Ascending aorta (tissue), 2 donors: ENCODE data around the gene HSP90AB1. TPM values are rescaled to one million over a fixed set of nuclear protein-coding genes. Genes with fewer than 3 reads are reported as not detected.

Source experiments
- DNase-seq, 2 donors: peaks; one replicate each; pipeline ENCODE4 v3.0.0-alpha.2; 2019; ENCODE audit warnings: low spot score in 2 of 2
- H3K27ac ChIP-seq, 2 donors: fragments of 200-600 bp; sonication (generic); one replicate each; pipeline ENCODE4 v1.5.1; 2016 to 2017; ENCODE audit warnings: mild to moderate bottlenecking in 1 of 2
- H3K27me3 ChIP-seq: fragments of 200-600 bp; sonication (generic); one replicate; pipeline ENCODE4 v1.5.1; 2017
- H3K36me3 ChIP-seq, 2 donors: fragments of 200-600 bp; sonication (generic); one replicate each; pipeline ENCODE4 v1.5.1; 2016
- H3K4me1 ChIP-seq, 2 donors: fragments of 200-600 bp; sonication (generic); one replicate each; pipeline ENCODE4 v1.5.1; 2016 to 2017; ENCODE audit warnings: mild to moderate bottlenecking in 1 of 2
- H3K4me3 ChIP-seq, 2 donors: fragments of 200-600 bp; sonication (generic); one replicate each; pipeline ENCODE4 v1.5.1; 2016 to 2017; ENCODE audit warnings: mild to moderate bottlenecking in 1 of 2
- H3K9me3 ChIP-seq, 2 donors: fragments of 200-600 bp; sonication (generic); one replicate each; pipeline ENCODE4 v1.5.1; 2016
- CTCF ChIP-seq, 3 experiments: fragments of 200-600 bp in 2 of 3; fragments of 450-650 bp in 1 of 3; sonication (generic) in 2 of 3; IDR thresholded peaks; one replicate each; pipeline ENCODE4 v1.5.1; 2016 to 2019; ENCODE audit warnings: antibody characterized with exemption in 3 of 3, mild to moderate bottlenecking in 1 of 3, moderate library complexity in 1 of 3
- intact Hi-C: fragments of 100-400 bp; cut with DNase I; formaldehyde crosslinking; loops from one replicate; pipeline ENCODE4 v1.15.1; 2023
- total RNA-seq: library from RNA; depleted of rRNA; stranded (reverse); fragments of >200 nt; gene quantifications from one replicate; pipeline ENCODE4 v1.1.0, GENCODE V29; 2016

Gene HSP90AB1
- total RNA-seq, 1 donor from 2014 or later = 354 TPM

GRCh38 chr6:44298055-44298803 lies 51.3 kb downstream of the HSP90AB1 start:
- H3K27ac ChIP-seq = no peak overlapping the region
- no peak for TF ChIP-seq CTCF (IDR thresholded peaks at IDR 0.05)
- H3K9me3 ChIP-seq = no peaks in the 10 kb centered on the region
- H3K36me3 ChIP-seq = peaks cover 19 to 31% of the 10 kb centered on the region in 2 donors
- H3K4me1 ChIP-seq = peaks cover 6 to 9% of the 10 kb centered on the region in 2 donors
- peak overlapping the region; percentile 40 to 60 for H3K4me3 ChIP-seq
- DNase-seq = no peak
- intact Hi-C loops = no loop called here
- H3K27me3 ChIP-seq = peaks cover 9% of the 10 kb centered on the region

- H3K4me1 ChIP-seq = peaks cover 6 to 9% of the 10 kb centered on the region in 2 donors
- DNase-seq = no peak
- TF ChIP-seq CTCF (IDR thresholded peaks at IDR 0.05) = no peak
- H3K27ac ChIP-seq = no peak overlapping the region
- H3K9me3 ChIP-seq = no peaks in the 10 kb centered on the region
- intact Hi-C loops = no loop called here
- H3K27me3 ChIP-seq = peaks cover 9% of the 10 kb centered on the region
- peaks cover 25 to 38% of the 10 kb centered on the region in 2 donors for H3K36me3 ChIP-seq
- H3K4me3 ChIP-seq = no peak overlapping the region
Measured at GRCh38 chr6:44298864-44299263, 52.0 kb downstream of the HSP90AB1 start.

GRCh38 chr6:44300292-44300823 lies 53.5 kb downstream of the HSP90AB1 start:
- H3K9me3 ChIP-seq = no peaks in the 10 kb centered on the region
- peaks cover 39 to 53% of the 10 kb centered on the region in 2 donors for H3K36me3 ChIP-seq
- peaks cover 9% of the 10 kb centered on the region for H3K27me3 ChIP-seq
- TF ChIP-seq CTCF (IDR thresholded peaks at IDR 0.05) = no peak
- no peak overlapping the region for H3K4me3 ChIP-seq
- DNase-seq = no peak
- H3K27ac ChIP-seq = no peak overlapping the region
- intact Hi-C loops = no loop called here
- H3K4me1 ChIP-seq = peaks cover 6 to 9% of the 10 kb centered on the region in 2 donors

DNA sequence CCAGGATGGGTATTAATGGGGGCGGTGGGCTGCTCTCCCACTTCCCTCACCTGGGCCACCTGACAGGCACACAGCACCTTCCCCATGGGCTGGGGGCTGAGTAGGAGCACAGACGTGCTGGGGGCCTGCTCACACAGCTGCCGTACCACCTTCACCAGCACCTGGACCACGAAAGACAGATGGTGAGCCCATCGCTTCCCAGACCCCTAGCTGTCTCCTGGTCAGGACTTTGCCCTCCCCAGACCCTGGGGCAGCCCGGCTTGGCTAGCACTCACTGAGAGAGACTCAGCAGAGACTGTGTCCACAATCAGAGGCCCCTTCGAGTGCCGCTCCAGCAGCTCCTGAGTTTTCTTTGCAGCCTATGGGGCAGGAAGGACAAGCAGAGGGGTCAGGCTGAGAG lies 54.2 kb downstream of the HSP90AB1 start:
- no peak for DNase-seq
- intact Hi-C loops = no loop called here
- Histone ChIP-seq H3K4me3 (no peak overlapping the region), H3K9me3 (no peaks in the 10 kb centered on the region), H3K27ac (no peak overlapping the region), H3K36me3 (peaks cover 41 to 59% of the 10 kb centered on the region in 2 donors), H3K4me1 (peaks cover 6 to 9% of the 10 kb centered on the region in 2 donors), H3K27me3 (peaks cover 9% of the 10 kb centered on the region)
- no peak for TF ChIP-seq CTCF (IDR thresholded peaks at IDR 0.05)

DNA sequence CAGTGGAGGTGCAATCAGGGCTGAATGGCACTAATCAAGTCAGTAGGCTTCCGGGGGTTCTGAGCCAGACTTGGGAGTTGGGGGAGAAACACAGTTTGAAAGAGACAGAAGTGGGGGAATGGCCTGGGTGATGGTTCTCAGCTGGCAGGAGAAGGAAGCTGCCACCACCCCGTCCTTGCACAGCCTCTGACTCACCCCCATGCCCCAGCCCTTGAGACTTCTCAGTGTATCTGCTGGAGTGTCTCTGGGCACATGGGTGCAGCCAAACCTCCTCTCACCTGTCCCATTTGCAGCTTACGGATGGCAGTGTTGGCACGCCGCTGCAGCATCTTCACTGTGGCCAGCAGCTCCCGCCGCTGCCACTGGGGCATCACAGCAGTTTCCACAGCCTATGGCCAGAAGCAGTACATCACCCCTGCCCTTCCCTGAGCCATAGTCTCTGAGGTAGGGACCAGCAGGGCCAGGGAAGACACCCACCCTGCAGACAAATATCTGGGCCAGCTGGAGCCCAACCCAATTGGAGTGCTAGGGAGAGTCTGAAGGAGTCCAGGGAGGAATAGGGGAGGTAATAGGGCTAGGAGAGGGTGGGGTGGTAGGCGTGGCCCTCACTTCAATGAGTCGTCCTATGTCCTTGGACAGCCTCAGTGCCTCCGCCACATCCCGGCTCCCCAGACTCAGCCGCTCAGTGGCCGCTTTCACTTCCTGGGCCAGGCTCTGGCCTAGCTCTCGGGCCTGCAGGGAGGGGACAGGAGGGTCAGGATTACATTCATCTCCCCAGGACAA lies 55.1 kb downstream of the HSP90AB1 start:
- Histone ChIP-seq H3K36me3 (peaks cover 44 to 68% of the 10 kb centered on the region in 2 donors), H3K9me3 (no peaks in the 10 kb centered on the region), H3K27ac (no peak overlapping the region), H3K4me3 (no peak overlapping the region), H3K27me3 (peaks cover 9% of the 10 kb centered on the region), H3K4me1 (peaks cover 6 to 9% of the 10 kb centered on the region in 2 donors)
- intact Hi-C loops = no loop called here
- TF ChIP-seq CTCF (IDR thresholded peaks at IDR 0.05) = no peak
- no peak for DNase-seq
